Measurements from ENCODE around the gene TGM1. TPM values are rescaled to one million over a fixed set of nuclear protein-coding genes. Genes with fewer than 3 reads are reported as not detected.
A peak's percentile ranks its signal among the peaks of the same experiment; 100 is the strongest.

The TGM1 gene
- total and polyA plus RNA-seq, 2 donors (not counting 1 experiment from before 2014, with no cell fraction given): 2.7 to 11.9 TPM

- Mint-ChIP-seq H3K27ac (peak overlapping the region; percentile 98), H3K4me1 (peaks cover 43% of the 10 kb centered on the region), H3K9me3 (ENCODE audit: insufficient read depth) (no peaks in the 10 kb centered on the region), H3K4me3 (peak overlapping the region; percentile 93), H3K27me3 (no peaks in the 10 kb centered on the region)
- DNase-seq (no peak), ATAC-seq (ENCODE audit: low read depth) (no peak)
- peak overlapping the region; percentile 73 for H3K4me2 ChIP-seq (replicated peaks; ENCODE audit: low read depth, low read length, poor library complexity, severe bottlenecking)
- H3K4me3 ChIP-seq (ENCODE audit: control extremely low read depth in 1 of 5, extremely low read depth in 1 of 5, insufficient read depth in 1 of 5, low read depth in 2 of 5, low read length in 4 of 5): peak overlapping the region in 2 of 5 experiments; percentile 84 to 89
- H3K27me3 ChIP-seq (replicated peaks in 1 of 4; ENCODE audit: control extremely low read depth in 1 of 4, control insufficient read depth in 3 of 4, insufficient read depth in 4 of 4, low read length in 3 of 4): no peaks in the 10 kb centered on the region
- ChIA-PET CTCF (interaction anchor here (0.7 to 4.2 kb wide), 21 partner anchors 10 to 223 kb away, joined by 3 to 24 read pairs (median 4); partner anchors contain the start of genes CBLN3, CIDEB, DHRS1 and IPO4), POLR2A (interaction anchor here (0.5 to 5.3 kb wide), 19 partner anchors 19 to 217 kb away, joined by 3 to 64 read pairs (median 4); partner anchors contain the start of genes CBLN3, DCAF11, EMC9 and GMPR2)
- peak overlapping the region; percentile 77 for H2AFZ ChIP-seq (ENCODE audit: insufficient read depth, low read depth, low read length, poor library complexity, severe bottlenecking)
- peak overlapping the region; percentile 96 for H3K9ac ChIP-seq (ENCODE audit: low read length)
- H3K36me3 ChIP-seq (replicated peaks in 1 of 2; ENCODE audit: control extremely low read depth in 1 of 2, control insufficient read depth in 1 of 2, extremely low read depth in 1 of 2, insufficient read depth in 2 of 2, low read length in 1 of 2): peaks cover 4 to 34% of the 10 kb centered on the region in 2 experiments
- peak overlapping the region; percentile 93 to 98 for H3K27ac ChIP-seq (ENCODE audit: low read length in 2 of 2)
- H3K4me1 ChIP-seq (ENCODE audit: control insufficient read depth in 2 of 2, insufficient read depth in 2 of 2, low read length in 2 of 2): peaks cover 32 to 33% of the 10 kb centered on the region in 2 donors
- no peak for TF ChIP-seq EZH2 (IDR thresholded peaks at IDR 0.05; ENCODE audit: borderline replicate concordance, insufficient read depth, low read depth, low read length, poor library complexity, severe bottlenecking)
- intact Hi-C loops (cut with micrococcal nuclease): loop anchor here (1.0 to 10.0 kb wide), 10 partner anchors 18 to 659 kb away; partner anchors contain the start of genes DCAF11, DHRS1, EMC9 and GMPR2
- WGBS (ENCODE audit: insufficient coverage): 100% methylated on average over 5 of the region's 7 CpGs
- no peaks in the 10 kb centered on the region for H3K9me3 ChIP-seq (ENCODE audit: control extremely low read depth in 1 of 3, control insufficient read depth in 2 of 3, insufficient read depth in 1 of 3, low read length in 2 of 3)
- H4K20me1 ChIP-seq (ENCODE audit: control insufficient read depth, insufficient read depth, low read length, poor library complexity, severe bottlenecking): peaks cover 2% of the 10 kb centered on the region
- peaks cover 67% of the 10 kb centered on the region for H3K79me2 ChIP-seq (ENCODE audit: control insufficient read depth, insufficient read depth, low read length)
These were observed 48.9 kb downstream of the TGM1 start for GRCh38 chr14:24213866-24214662.

- under 1% methylated on average over 46 of the region's 53 CpGs for WGBS (ENCODE audit: insufficient coverage)
- Histone ChIP-seq H3K9me3 (ENCODE audit: control extremely low read depth in 1 of 3, control insufficient read depth in 2 of 3, insufficient read depth in 1 of 3, low read length in 2 of 3) (no peaks in the 10 kb centered on the region), H3K4me2 (replicated peaks; ENCODE audit: low read depth, low read length, poor library complexity, severe bottlenecking) (peak within 1 kb of the TSS; percentile 73), H3K9ac (ENCODE audit: low read length) (peak within 1 kb of the TSS; percentile 96), H3K36me3 (replicated peaks in 1 of 2; ENCODE audit: control extremely low read depth in 1 of 2, control insufficient read depth in 1 of 2, extremely low read depth in 1 of 2, insufficient read depth in 2 of 2, low read length in 1 of 2) (peaks cover 4 to 40% of the 10 kb centered on the region in 2 experiments), H3K4me1 (ENCODE audit: control insufficient read depth in 2 of 2, insufficient read depth in 2 of 2, low read length in 2 of 2) (peaks cover 32 to 33% of the 10 kb centered on the region in 2 donors), H3K27ac (ENCODE audit: low read length in 2 of 2) (peak within 1 kb of the TSS; percentile 93 to 98), H3K4me3 (ENCODE audit: control extremely low read depth in 1 of 5, extremely low read depth in 1 of 5, insufficient read depth in 1 of 5, low read depth in 2 of 5, low read length in 4 of 5) (peak within 1 kb of the TSS; percentile 62 to 89 (median 84)), H4K20me1 (ENCODE audit: control insufficient read depth, insufficient read depth, low read length, poor library complexity, severe bottlenecking) (no peaks in the 10 kb centered on the region), H3K79me2 (ENCODE audit: control insufficient read depth, insufficient read depth, low read length) (peaks cover 70% of the 10 kb centered on the region), H3K27me3 (replicated peaks in 1 of 4; ENCODE audit: control extremely low read depth in 1 of 4, control insufficient read depth in 3 of 4, insufficient read depth in 4 of 4, low read length in 3 of 4) (no peaks in the 10 kb centered on the region), H2AFZ (ENCODE audit: insufficient read depth, low read depth, low read length, poor library complexity, severe bottlenecking) (peak within 1 kb of the TSS; percentile 77)
- no peaks in the 10 kb centered on the region for H3K27me3 Mint-ChIP-seq
- POLR2A ChIA-PET: interaction anchor here (0.5 to 5.3 kb wide), 20 partner anchors 10 to 218 kb away, joined by 3 to 64 read pairs (median 4); partner anchors contain the start of genes CBLN3, DCAF11, EMC9 and GMPR2
- DNase-seq (peak; percentile 97), ATAC-seq (ENCODE audit: low read depth) (peak; percentile 77)
- peak within 1 kb of the TSS; percentile 98 for H3K27ac Mint-ChIP-seq
- H3K4me1 Mint-ChIP-seq: peaks cover 43% of the 10 kb centered on the region
- H3K4me3 Mint-ChIP-seq: peak within 1 kb of the TSS; percentile 93
- TF ChIP-seq CTCF (IDR thresholded peaks at IDR 0.05): peak; percentile 3
- TF ChIP-seq EZH2 (IDR thresholded peaks at IDR 0.05; ENCODE audit: borderline replicate concordance, insufficient read depth, low read depth, low read length, poor library complexity, severe bottlenecking): no peak
- intact Hi-C loops (cut with micrococcal nuclease): loop anchor here (1.0 to 10.0 kb wide), 10 partner anchors 18 to 658 kb away; partner anchors contain the start of genes DCAF11, DHRS1, EMC9 and GMPR2
- CTCF ChIA-PET: interaction anchor here (0.7 to 4.2 kb wide), 16 partner anchors 9 to 223 kb away, joined by 3 to 24 read pairs (median 4); partner anchors contain the start of genes CBLN3, CIDEB, DHRS1 and IPO4
- H3K9me3 Mint-ChIP-seq (ENCODE audit: insufficient read depth): no peaks in the 10 kb centered on the region
These were observed 49.8 kb downstream of the TGM1 start, which contains the start of gene CHMP4A for GRCh38 chr14:24212924-24213865. Gene CHMP4A (minus strand): TSS chr14:24213488. CDS start chr14:24213439, 49 bp downstream.

All from B cell (primary cell).